ENCODE data around the gene UVRAG. TPM values are rescaled to one million over a fixed set of nuclear protein-coding genes. Genes with fewer than 3 reads are reported as not detected.
"Not testable (repeated sequence)": the region's sequence is repeated elsewhere in the genome, so short reads cannot be mapped to it uniquely, and the experiment has no call there.

The UVRAG gene
- total and polyA plus RNA-seq, 4 donors = 8.7 to 53.2 (median 18.3) TPM

DNA sequence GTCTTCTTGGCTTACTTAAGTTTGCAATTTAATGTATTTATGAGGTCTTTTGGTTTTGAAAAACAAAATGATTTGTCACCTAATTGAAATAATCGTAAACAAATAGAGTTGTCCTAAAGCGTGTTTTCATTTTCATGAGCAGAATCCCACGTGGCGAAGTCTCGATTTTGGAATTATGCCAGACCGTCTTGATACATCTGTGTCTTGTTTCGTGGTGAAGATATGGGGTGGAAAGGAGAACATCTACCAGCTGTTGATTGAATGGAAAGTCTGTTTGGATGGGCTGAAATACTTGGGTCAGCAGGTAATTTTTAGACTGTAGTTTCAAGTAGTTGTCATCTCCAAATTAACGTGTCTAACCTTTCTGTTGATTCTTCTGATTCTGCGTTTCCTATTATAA lies 64.7 kb downstream of the UVRAG start:
- ATAC-seq (ENCODE audit: insufficient read depth, low FRiP score) = no peak

GRCh38 chr11:75880343-75880742 lies 65.3 kb downstream of the UVRAG start:
- not testable (repeated sequence) for ATAC-seq (ENCODE audit: insufficient read depth, low FRiP score); H3K9ac ChIP-seq (ENCODE audit: insufficient read depth in 1 of 2, low read length in 2 of 2); H3K4me3 ChIP-seq; H3K27ac ChIP-seq (ENCODE audit: low read depth in 1 of 2, low read length in 1 of 2); H3K27me3 ChIP-seq (ENCODE audit: control insufficient read depth in 3 of 3, insufficient read depth in 3 of 3, low read length in 2 of 3); H3K4me1 ChIP-seq (ENCODE audit: control insufficient read depth in 5 of 5, insufficient read depth in 5 of 5, low read length in 5 of 5); DNase-seq; H3K36me3 ChIP-seq (ENCODE audit: control insufficient read depth in 4 of 4, insufficient read depth in 4 of 4, low read length in 4 of 4); H3K9me3 ChIP-seq (ENCODE audit: control insufficient read depth in 4 of 4, insufficient read depth in 3 of 4, low read length in 3 of 4)
- 81 to 93% methylated on average over 8 of the region's 8 CpGs for WGBS, 2 donors

More for the DNA sequence above, 64.7 kb downstream of the UVRAG start:
- Histone ChIP-seq H3K27ac (ENCODE audit: low read depth in 1 of 2, low read length in 1 of 2) (no peak overlapping the region), H3K4me1 (ENCODE audit: control insufficient read depth in 5 of 5, insufficient read depth in 5 of 5, low read length in 5 of 5) (peaks cover 0 to 4% (median 0%) of the 10 kb centered on the region in 5 donors), H3K9ac (ENCODE audit: insufficient read depth in 1 of 2, low read length in 2 of 2) (no peak overlapping the region), H3K27me3 (ENCODE audit: control insufficient read depth in 3 of 3, insufficient read depth in 3 of 3, low read length in 2 of 3) (no peaks in the 10 kb centered on the region), H3K4me3 (no peak overlapping the region), H3K9me3 (ENCODE audit: control insufficient read depth in 4 of 4, insufficient read depth in 3 of 4, low read length in 3 of 4) (no peaks in the 10 kb centered on the region), H3K36me3 (ENCODE audit: control insufficient read depth in 4 of 4, insufficient read depth in 4 of 4, low read length in 4 of 4) (peaks cover 0 to 3% (median 1%) of the 10 kb centered on the region in 4 donors)
- WGBS, 2 donors = 84 to 90% methylated on average over 9 of the region's 9 CpGs
- DNase-seq = peak in 1 of 3 donors; percentile 30
- no peak for TF ChIP-seq CTCF (IDR thresholded peaks at IDR 0.05; ENCODE audit: control extremely low read depth, extremely low read depth)

GRCh38 chr11:75884321-75884720 lies 69.3 kb downstream of the UVRAG start:
- no peak overlapping the region for H3K27ac ChIP-seq (ENCODE audit: low read depth in 1 of 2, low read length in 1 of 2)
- H3K4me1 ChIP-seq (ENCODE audit: control insufficient read depth in 5 of 5, insufficient read depth in 5 of 5, low read length in 5 of 5) = peaks cover 0 to 3% (median 0%) of the 10 kb centered on the region in 5 donors
- H3K9ac ChIP-seq (ENCODE audit: insufficient read depth in 1 of 2, low read length in 2 of 2) = no peak overlapping the region
- no peak for ATAC-seq (ENCODE audit: insufficient read depth, low FRiP score)
- no peak for TF ChIP-seq CTCF (IDR thresholded peaks at IDR 0.05; ENCODE audit: control extremely low read depth, extremely low read depth)
- H3K9me3 ChIP-seq (ENCODE audit: control insufficient read depth in 4 of 4, insufficient read depth in 3 of 4, low read length in 3 of 4) = no peaks in the 10 kb centered on the region
- H3K27me3 ChIP-seq (ENCODE audit: control insufficient read depth in 3 of 3, insufficient read depth in 3 of 3, low read length in 2 of 3) = no peaks in the 10 kb centered on the region
- no peak for DNase-seq
- H3K36me3 ChIP-seq (ENCODE audit: control insufficient read depth in 4 of 4, insufficient read depth in 4 of 4, low read length in 4 of 4) = peaks cover 0 to 3% (median 1%) of the 10 kb centered on the region in 4 donors
- no peak overlapping the region for H3K4me3 ChIP-seq

- no peak overlapping the region for H3K4me3 ChIP-seq
- no peak overlapping the region for H3K27ac ChIP-seq (ENCODE audit: low read depth in 1 of 2, low read length in 1 of 2)
- WGBS, 2 donors = 81 to 91% methylated on average over 3 of the region's 3 CpGs
- no peak for TF ChIP-seq CTCF (IDR thresholded peaks at IDR 0.05; ENCODE audit: control extremely low read depth, extremely low read depth)
- peaks cover 0 to 6% (median 0%) of the 10 kb centered on the region in 4 donors for H3K36me3 ChIP-seq (ENCODE audit: control insufficient read depth in 4 of 4, insufficient read depth in 4 of 4, low read length in 4 of 4)
- no peak for ATAC-seq (ENCODE audit: insufficient read depth, low FRiP score)
- H3K4me1 ChIP-seq (ENCODE audit: control insufficient read depth in 5 of 5, insufficient read depth in 5 of 5, low read length in 5 of 5) = peaks cover 0 to 7% (median 0%) of the 10 kb centered on the region in 5 donors
- no peak for DNase-seq
- H3K9ac ChIP-seq (ENCODE audit: insufficient read depth in 1 of 2, low read length in 2 of 2) = no peak overlapping the region
- no peaks in the 10 kb centered on the region for H3K9me3 ChIP-seq (ENCODE audit: control insufficient read depth in 4 of 4, insufficient read depth in 3 of 4, low read length in 3 of 4)
- H3K27me3 ChIP-seq (ENCODE audit: control insufficient read depth in 3 of 3, insufficient read depth in 3 of 3, low read length in 2 of 3) = no peaks in the 10 kb centered on the region
These were observed 73.4 kb downstream of the UVRAG start for GRCh38 chr11:75888416-75888815.

All from lung (tissue), 12 donors.